ENCODE data around the gene CTRB1. TPM values are rescaled to one million over a fixed set of nuclear protein-coding genes. Genes with fewer than 3 reads are reported as not detected.
A peak's percentile ranks its signal among the peaks of the same experiment; 100 is the strongest.

The CTRB1 gene
- total RNA-seq, 1 donor, result not detected

- H3K4me3 ChIP-seq (ENCODE audit: insufficient read depth, low read length), result no peak overlapping the region
- no peak for TF ChIP-seq CTCF (IDR thresholded peaks at IDR 0.05; ENCODE audit: extremely low read depth, low read depth, low read length)
- H3K4me1 ChIP-seq (ENCODE audit: insufficient read depth, low read length), result peaks cover 24% of the 10 kb centered on the region
- no peak overlapping the region for H3K4me2 ChIP-seq (ENCODE audit: insufficient read depth, low read length)
- H3K79me2 ChIP-seq (ENCODE audit: insufficient read depth, low read length), result peaks cover 94% of the 10 kb centered on the region
- H3K9me3 ChIP-seq (ENCODE audit: low read depth, low read length), result no peaks in the 10 kb centered on the region
- peak overlapping the region; percentile 23 for H3K27ac ChIP-seq (ENCODE audit: low read depth, low read length)
- H3K27me3 ChIP-seq (ENCODE audit: insufficient read depth, low read length), result no peaks in the 10 kb centered on the region
- H2AFZ ChIP-seq (ENCODE audit: low read length), result no peak overlapping the region
- peaks cover 80% of the 10 kb centered on the region for H3K36me3 ChIP-seq (ENCODE audit: insufficient read depth, low read length)
- DNase-seq (ENCODE audit: insufficient read length, low spot score, missing footprints), result peak; percentile 63
- H4K20me1 ChIP-seq (ENCODE audit: insufficient read depth, low read length), result peaks cover 58% of the 10 kb centered on the region
Measured at GRCh38 chr16:75236232-75236631, 17.4 kb downstream of the CTRB1 start.

DNA sequence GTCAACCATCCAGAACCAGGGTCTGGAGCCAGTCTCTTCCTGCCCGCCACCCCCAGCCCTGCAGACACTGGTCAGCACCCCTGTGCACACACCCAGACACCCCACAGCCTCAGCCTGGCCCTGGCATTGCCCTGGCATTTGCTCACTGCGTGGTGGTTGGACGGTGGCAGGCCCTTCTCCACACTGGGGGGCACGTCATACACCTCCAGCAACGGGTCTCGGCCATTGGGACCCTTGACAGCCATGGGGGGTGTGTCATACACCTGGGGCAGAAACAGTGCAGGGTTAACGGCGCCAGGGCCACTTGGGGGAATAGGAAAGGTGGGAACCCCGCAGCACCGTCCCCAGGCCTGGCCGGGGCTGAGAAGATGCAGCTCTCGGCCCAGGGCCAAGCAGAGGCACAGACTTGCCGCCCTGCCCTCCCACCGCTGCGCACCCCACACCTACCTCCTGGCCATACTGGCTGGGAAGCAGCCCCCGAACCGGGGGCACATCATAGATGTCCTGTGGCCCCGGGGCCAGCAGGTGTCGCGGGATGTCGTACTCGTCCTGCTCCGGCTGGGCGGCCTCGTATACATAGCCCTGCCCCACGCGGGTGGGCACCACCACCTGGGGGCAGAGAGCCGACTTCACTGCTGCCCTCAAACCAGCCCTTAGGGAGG, 18.1 kb downstream of the CTRB1 start:
- Histone ChIP-seq H3K4me1 (ENCODE audit: insufficient read depth, low read length) (peaks cover 24% of the 10 kb centered on the region), H3K36me3 (ENCODE audit: insufficient read depth, low read length) (peaks cover 80% of the 10 kb centered on the region), H3K27me3 (ENCODE audit: insufficient read depth, low read length) (no peaks in the 10 kb centered on the region), H3K4me2 (ENCODE audit: insufficient read depth, low read length) (no peak overlapping the region), H4K20me1 (ENCODE audit: insufficient read depth, low read length) (peaks cover 58% of the 10 kb centered on the region), H3K79me2 (ENCODE audit: insufficient read depth, low read length) (peaks cover 97% of the 10 kb centered on the region), H3K9me3 (ENCODE audit: low read depth, low read length) (no peaks in the 10 kb centered on the region), H2AFZ (ENCODE audit: low read length) (no peak overlapping the region), H3K4me3 (ENCODE audit: insufficient read depth, low read length) (no peak overlapping the region), H3K27ac (ENCODE audit: low read depth, low read length) (no peak overlapping the region)
- no peak for TF ChIP-seq CTCF (IDR thresholded peaks at IDR 0.05; ENCODE audit: extremely low read depth, low read depth, low read length)
- DNase-seq (ENCODE audit: insufficient read length, low spot score, missing footprints), result no peak

GRCh38 chr16:75237398-75238131, 18.8 kb downstream of the CTRB1 start:
- Histone ChIP-seq H3K36me3 (ENCODE audit: insufficient read depth, low read length) (peaks cover 83% of the 10 kb centered on the region), H3K4me3 (ENCODE audit: insufficient read depth, low read length) (no peak overlapping the region), H3K4me2 (ENCODE audit: insufficient read depth, low read length) (no peak overlapping the region), H4K20me1 (ENCODE audit: insufficient read depth, low read length) (peaks cover 58% of the 10 kb centered on the region), H3K27ac (ENCODE audit: low read depth, low read length) (peak overlapping the region; percentile 98), H3K9me3 (ENCODE audit: low read depth, low read length) (no peaks in the 10 kb centered on the region), H3K4me1 (ENCODE audit: insufficient read depth, low read length) (peaks cover 24% of the 10 kb centered on the region), H2AFZ (ENCODE audit: low read length) (no peak overlapping the region), H3K79me2 (ENCODE audit: insufficient read depth, low read length) (peaks cover 100% of the 10 kb centered on the region), H3K27me3 (ENCODE audit: insufficient read depth, low read length) (no peaks in the 10 kb centered on the region)
- DNase-seq (ENCODE audit: insufficient read length, low spot score, missing footprints), result no peak
- TF ChIP-seq CTCF (IDR thresholded peaks at IDR 0.05; ENCODE audit: extremely low read depth, low read depth, low read length), result no peak

GRCh38 chr16:75238132-75238852, 19.5 kb downstream of the CTRB1 start:
- no peak for TF ChIP-seq CTCF (IDR thresholded peaks at IDR 0.05; ENCODE audit: extremely low read depth, low read depth, low read length)
- peak overlapping the region; percentile 30 for H3K4me3 ChIP-seq (ENCODE audit: insufficient read depth, low read length)
- H2AFZ ChIP-seq (ENCODE audit: low read length), result no peak overlapping the region
- H3K4me2 ChIP-seq (ENCODE audit: insufficient read depth, low read length), result peak overlapping the region; percentile 40
- H4K20me1 ChIP-seq (ENCODE audit: insufficient read depth, low read length), result peaks cover 56% of the 10 kb centered on the region
- peaks cover 82% of the 10 kb centered on the region for H3K36me3 ChIP-seq (ENCODE audit: insufficient read depth, low read length)
- DNase-seq (ENCODE audit: insufficient read length, low spot score, missing footprints), result peak; percentile 99
- H3K9me3 ChIP-seq (ENCODE audit: low read depth, low read length), result no peaks in the 10 kb centered on the region
- H3K79me2 ChIP-seq (ENCODE audit: insufficient read depth, low read length), result peaks cover 100% of the 10 kb centered on the region
- H3K27ac ChIP-seq (ENCODE audit: low read depth, low read length), result peak overlapping the region; percentile 98
- H3K4me1 ChIP-seq (ENCODE audit: insufficient read depth, low read length), result peaks cover 25% of the 10 kb centered on the region
- no peaks in the 10 kb centered on the region for H3K27me3 ChIP-seq (ENCODE audit: insufficient read depth, low read length)

All from osteoblast (primary cell).